ENCODE data around the gene SCTR.
A peak's percentile ranks its signal among the peaks of the same experiment; 100 is the strongest.

SCTR gene

GRCh38 chr2:119442850-119443249 is 81.4 kb downstream of the SCTR start:
- no peak for DNase-seq (ENCODE audit: low read depth)

- DNase-seq (ENCODE audit: low read depth): no peak
Observed at GRCh38 chr2:119442226-119442619, 82.1 kb downstream of the SCTR start.

DNA sequence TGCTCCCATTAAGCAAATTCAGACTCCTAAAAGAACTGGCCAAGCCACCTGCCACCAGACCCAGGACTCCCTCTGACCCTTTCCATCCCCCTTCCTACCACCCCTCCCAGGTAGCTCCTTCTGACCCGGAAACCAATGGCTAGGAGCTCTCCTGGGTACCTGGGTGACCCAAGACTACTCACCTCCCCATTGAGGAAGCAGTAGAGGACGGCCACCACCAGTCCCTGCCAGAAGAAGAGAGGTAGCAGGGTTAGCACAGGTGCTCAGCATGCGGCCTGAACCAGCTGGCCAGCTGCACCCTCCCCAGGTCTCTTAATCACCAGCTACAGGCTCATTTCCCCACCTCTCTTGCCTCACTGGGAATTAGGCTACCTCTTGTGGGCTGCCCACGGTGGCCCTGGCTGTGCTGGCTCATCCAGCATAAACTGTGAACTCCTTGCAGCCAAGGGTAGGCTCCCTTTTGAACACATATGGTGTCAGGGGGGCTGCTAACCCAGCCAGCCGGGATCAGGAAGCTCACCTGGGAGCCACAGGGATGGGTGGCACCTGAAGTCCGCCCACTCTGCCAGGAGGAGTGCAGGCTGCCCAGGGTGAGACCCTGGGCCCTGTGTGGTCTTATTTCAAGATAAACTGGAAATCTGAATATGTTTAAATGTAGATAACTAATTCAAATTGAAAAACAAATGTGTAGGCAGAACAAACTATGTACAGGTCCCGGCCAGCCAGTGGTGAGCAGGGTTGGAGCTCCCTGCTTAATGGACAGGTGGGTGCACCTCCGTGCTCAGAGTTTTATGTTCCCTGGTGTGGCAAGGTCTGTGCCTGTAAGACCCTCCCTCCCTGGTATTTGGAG is 82.7 kb downstream of the SCTR start:
- no peak for DNase-seq (ENCODE audit: low read depth)

DNA sequence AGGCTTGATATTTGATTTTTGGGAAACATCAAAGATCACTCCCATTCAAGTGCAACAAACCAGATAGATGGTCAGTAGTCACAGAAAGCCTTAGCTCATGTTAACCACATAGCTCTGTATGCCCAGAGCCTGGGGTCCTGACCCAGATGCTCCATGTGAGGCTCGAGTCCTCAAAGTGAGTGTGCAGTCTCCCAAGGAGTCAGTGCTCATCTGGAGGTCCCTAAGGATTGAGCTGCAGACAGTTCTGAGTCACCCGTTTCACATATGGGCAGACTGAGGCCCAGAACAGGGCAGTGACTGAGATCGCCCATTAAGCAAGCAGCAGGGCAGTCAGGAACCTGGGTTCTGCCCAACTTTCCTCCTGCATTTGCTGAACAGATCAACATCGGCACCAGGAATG is 83.4 kb downstream of the SCTR start:
- no peak for DNase-seq (ENCODE audit: low read depth)

DNA sequence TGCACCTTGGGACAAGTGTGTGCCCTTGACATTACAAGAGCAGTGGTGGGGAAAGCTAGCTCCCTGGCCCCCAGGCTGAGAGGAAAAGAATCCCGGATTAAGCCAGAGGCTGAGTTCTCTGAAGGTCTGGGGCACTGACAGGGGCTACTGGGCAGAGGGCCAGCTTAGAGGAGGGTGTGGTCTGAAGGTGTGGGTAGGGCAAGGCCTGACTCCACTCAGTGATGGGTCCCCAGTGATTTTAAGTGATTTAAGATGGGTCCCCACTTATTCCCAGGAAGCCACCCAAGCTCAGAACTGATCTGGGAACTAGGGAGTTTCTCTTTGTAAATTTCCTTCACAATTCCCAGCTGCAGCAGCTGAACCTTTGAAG is 83.8 kb downstream of the SCTR start:
- DNase-seq (ENCODE audit: low read depth): no peak

DNA sequence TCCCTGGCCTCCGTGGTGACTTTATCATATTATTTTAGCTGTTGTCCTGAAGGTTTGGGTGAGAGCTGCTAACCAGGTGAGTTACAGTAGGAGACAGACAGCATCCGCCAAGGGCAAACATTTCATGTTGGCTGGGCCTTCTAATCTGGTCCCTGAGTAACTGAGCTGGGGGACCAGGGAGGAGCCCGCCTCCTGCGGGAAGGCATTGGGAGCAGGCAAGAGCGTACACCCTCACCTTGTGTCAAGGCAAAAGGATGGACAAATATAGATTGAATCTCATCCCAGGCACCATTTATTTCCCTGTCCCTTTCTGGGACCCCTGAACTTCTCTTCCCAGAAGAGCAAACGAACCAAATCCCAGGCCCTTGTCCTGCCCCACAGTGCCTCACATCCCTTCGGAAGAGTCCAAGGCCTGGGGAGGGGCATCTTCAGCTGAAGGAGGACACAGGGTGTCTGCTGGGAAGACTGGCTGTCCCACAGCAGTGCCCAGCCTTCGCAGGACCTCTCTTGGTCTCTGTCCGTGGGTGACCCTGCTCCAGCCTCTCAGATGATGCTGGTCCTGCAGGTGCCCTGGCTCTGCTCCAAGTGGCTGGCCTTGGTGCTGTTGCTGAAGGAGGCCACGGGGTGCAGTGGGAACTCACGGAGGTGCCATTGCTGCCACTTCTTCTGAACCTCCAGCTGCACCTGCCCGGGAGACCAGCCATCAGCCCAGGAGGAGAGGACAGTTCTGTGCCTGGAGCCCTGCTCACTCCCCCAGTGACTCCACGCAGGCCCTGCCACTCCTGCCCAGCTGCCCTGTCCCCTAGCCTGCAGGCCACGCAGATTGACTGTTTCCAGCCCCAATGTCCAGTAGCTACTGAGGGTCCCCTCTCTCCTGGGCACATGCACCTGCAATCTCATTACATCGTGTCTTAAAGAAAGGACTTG is 84.4 kb downstream of the SCTR start:
- no peak for DNase-seq (ENCODE audit: low read depth)

DNA sequence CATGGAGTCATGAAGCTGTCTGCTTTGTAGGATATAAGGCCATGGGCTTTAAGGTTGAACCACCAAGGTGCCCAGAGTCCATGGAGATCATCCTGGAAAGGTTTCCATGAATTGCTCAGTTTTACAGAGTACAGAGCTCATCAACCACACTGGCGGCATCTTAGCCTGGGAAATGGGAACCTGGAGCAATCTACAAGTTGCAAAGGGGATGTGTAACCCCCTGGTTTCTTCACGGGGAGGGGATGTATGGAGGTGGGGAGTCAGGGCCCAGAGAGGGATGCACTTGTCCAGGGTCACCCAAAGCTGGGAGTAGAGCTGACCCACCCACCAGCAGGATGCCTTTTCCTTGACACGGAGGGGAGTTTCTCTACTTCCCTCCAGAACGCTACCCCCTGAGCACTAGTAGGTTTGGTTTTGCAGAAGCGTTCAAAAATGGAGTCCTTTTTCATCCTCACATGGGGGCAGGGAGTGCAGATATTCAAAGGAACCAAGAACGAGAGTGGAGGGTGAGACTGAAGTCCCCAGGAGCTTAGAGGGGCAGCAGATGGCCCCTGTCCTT is 85.5 kb downstream of the SCTR start:
- no peak for DNase-seq (ENCODE audit: low read depth)

DNA sequence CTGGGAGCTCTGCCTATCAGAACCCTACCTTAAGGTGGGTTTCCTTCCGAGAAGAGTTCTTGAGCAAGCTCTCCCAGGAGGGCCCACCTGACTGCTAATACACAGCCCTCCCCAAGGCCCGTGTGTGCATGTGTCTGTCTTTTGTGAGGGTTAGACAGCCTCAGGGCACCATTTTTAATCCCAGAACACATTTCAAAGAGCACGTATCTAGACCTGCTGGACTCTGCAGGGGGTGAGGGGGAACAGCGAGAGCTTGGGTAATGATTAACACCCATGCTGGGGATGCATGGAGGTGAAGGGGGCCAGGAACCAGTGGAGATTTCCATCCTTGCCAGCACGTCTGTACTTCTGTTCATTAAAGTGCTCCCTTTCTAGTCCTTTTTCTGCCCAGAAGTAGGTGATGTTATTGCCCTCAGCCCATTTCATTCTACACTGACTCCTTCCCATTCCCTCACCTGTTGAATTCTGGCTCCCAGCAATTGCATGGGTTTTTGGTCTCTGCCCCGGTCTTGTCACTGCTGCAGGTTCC is 86.1 kb downstream of the SCTR start:
- DNase-seq (ENCODE audit: low read depth): no peak

GRCh38 chr2:119436993-119437772 is 87.1 kb downstream of the SCTR start:
- no peak for DNase-seq (ENCODE audit: low read depth)

GRCh38 chr2:119435953-119436297 is 88.4 kb downstream of the SCTR start:
- DNase-seq (ENCODE audit: low read depth): no peak

- DNase-seq (ENCODE audit: low read depth): no peak
Observed at GRCh38 chr2:119435081-119435952, 89.0 kb downstream of the SCTR start.

DNA sequence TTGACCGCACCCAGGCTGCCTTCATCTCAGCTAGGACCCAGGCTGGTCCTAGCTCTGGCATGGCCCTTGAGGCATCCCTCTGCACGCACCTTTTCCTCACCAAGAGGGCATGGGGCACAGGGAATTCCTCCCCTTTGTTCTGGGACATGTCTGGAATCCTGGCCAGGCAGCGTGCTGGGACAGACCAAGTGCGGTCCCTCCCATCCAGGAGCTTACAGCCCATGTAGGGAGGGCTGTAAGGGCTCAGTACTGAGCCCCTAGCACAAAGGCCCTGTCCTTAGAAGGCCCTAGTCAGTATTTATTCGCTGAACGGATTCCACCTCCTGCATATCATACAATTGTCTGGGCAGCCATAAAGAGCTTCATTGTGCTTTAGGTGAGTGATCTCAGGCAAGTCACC is 89.6 kb downstream of the SCTR start:
- no peak for DNase-seq (ENCODE audit: low read depth)

- no peak for DNase-seq (ENCODE audit: low read depth)
Observed at GRCh38 chr2:119433636-119434327, 90.5 kb downstream of the SCTR start.

GRCh38 chr2:119432851-119433522 is 91.3 kb downstream of the SCTR start:
- no peak for DNase-seq (ENCODE audit: low read depth)

GRCh38 chr2:119431976-119432850 is 92.1 kb downstream of the SCTR start:
- DNase-seq (ENCODE audit: low read depth): no peak

DNA sequence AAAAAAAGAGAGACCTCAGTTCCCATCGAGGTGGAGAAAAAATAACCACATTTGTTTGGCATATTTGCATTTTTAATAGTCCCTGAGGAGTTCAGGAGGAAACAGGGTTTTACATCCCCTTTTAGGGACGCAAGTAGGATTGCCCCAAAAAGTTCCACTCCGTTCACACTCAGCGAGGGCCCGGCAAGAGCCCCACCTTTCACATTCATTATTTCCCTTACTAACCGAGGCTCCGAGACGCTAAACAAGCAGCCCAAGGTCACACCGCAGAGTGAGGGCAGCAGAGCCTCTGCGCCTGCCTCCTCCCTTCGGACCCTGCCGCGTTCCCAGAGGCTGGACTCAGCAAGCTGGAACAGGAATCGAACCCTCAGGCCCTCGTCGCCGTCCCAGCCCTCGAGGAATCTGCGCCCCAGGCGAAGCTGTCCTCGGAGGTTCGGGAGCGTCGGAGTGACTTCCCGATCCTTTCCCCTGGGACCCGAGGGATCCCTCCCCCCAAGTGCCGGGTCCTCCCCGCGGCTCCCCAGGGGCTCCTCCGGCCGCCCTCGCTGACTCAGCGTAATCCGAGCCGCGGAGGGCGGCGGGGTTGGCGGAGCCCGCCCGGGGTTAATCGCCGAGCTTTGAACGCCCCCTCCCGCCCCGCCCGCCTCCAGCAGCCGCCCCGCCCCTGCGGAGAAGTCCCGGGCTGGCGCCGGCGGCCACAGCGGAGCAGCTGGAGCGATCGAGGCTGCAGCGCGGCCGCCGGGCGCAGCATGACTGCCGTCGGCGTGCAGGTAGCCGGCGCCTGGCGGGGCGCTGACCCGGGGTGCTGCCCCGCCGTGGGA is 92.9 kb downstream of the SCTR start, which contains the start of gene TMEM37:
Gene TMEM37 (plus strand): TSS at position 700 of the 821 bp plus-strand sequence. CDS start 50 bp downstream, at position 750.
- peak; percentile 28 for DNase-seq (ENCODE audit: low read depth)

GRCh38 chr2:119430023-119430498 is 94.2 kb downstream of the SCTR start:
- no peak for DNase-seq (ENCODE audit: low read depth)
